K562 (cell line): ENCODE measurements around the gene FMNL3. TPM values are rescaled to one million over a fixed set of nuclear protein-coding genes. Genes with fewer than 3 reads are reported as not detected.
A peak's percentile ranks its signal among the peaks of the same experiment; 100 is the strongest.

Experiments
- ASH1L ChIP-seq: fragments of 450-650 bp; IDR thresholded peaks from 2 replicates; pipeline ENCODE4 v1.6.1; 2018; ENCODE audit warnings: borderline replicate concordance, mild to moderate bottlenecking, low read depth; ENCODE audit not compliant: partially characterized antibody
- BACH1 ChIP-seq: fragments of 200-800 bp; sonication (Bioruptor generic); IDR thresholded peaks from 2 replicates; pipeline ENCODE4 v1.6.1; 2016; ENCODE audit warnings: missing genetic modification characterization, missing compliant biosample characterization
- COPS2 ChIP-seq: fragments of 450-650 bp; conservative IDR thresholded peaks from 2 replicates; pipeline ENCODE4 v1.6.1; 2016; ENCODE audit warnings: mild to moderate bottlenecking, moderate library complexity
- CREB3 ChIP-seq: fragments of 450-650 bp; conservative IDR thresholded peaks from 2 replicates; pipeline ENCODE4 v1.6.1; 2016; ENCODE audit warnings: missing genetic modification characterization, low read depth, mild to moderate bottlenecking, missing compliant biosample characterization, moderate library complexity
- GABPA ChIP-seq: fragments of 200-800 bp; sonication (Bioruptor generic); conservative IDR thresholded peaks from 2 replicates; pipeline ENCODE4 v1.6.1; 2016; ENCODE audit warnings: low read depth, missing genetic modification characterization, missing compliant biosample characterization
- GTF2E2 ChIP-seq: fragments of 200-800 bp; sonication (Bioruptor generic); IDR thresholded peaks from 2 replicates; pipeline ENCODE4 v1.6.1; 2016; ENCODE audit warnings: missing genetic modification characterization, missing compliant biosample characterization
- HIVEP1 ChIP-seq: fragments of 250-450 bp; sonication (Bioruptor Pico); IDR thresholded peaks from 2 replicates; pipeline ENCODE4 v1.4.0; 2020; ENCODE audit warnings: mild to moderate bottlenecking
- HMBOX1 ChIP-seq: sonication (generic); IDR thresholded peaks from 2 replicates; pipeline ENCODE4 v1.6.1; 2016
- LEF1 ChIP-seq: fragments of 450-650 bp; IDR thresholded peaks from 2 replicates; pipeline ENCODE4 v1.6.1; 2016; ENCODE audit warnings: mild to moderate bottlenecking
- POLR2A ChIP-seq: fragments of 450-650 bp; conservative IDR thresholded peaks from 2 replicates; pipeline ENCODE4 v1.6.1; 2016
- PPARD ChIP-seq: fragments of 250-450 bp; sonication (Bioruptor Pico); IDR thresholded peaks from 2 replicates; pipeline ENCODE4 v1.8.0; 2022; ENCODE audit warnings: inconsistent platforms, mild to moderate bottlenecking, moderate library complexity
- REST ChIP-seq, 2 experiments: fragments of 450-650 bp; formaldehyde crosslinking in 1 of 2; IDR thresholded peaks; 2 replicates each; pipeline versions ENCODE4 v1.4.0 to v1.6.1; 2014 to 2020; ENCODE audit warnings: mild to moderate bottlenecking in 2 of 2, borderline replicate concordance in 1 of 2, low read depth in 1 of 2
- SMAD3 ChIP-seq: fragments of 450-650 bp; formaldehyde crosslinking; conservative IDR thresholded peaks from 2 replicates; pipeline ENCODE4 v1.4.0; 2020; ENCODE audit warnings: mild to moderate bottlenecking
- TAL1 ChIP-seq: fragments of 450-650 bp; IDR thresholded peaks from 2 replicates; pipeline ENCODE4 v1.6.1; 2016; ENCODE audit warnings: mild to moderate bottlenecking
- ZNF175 ChIP-seq: fragments of 200-800 bp; sonication (Bioruptor generic); IDR thresholded peaks from 2 replicates; pipeline ENCODE4 v1.6.1; 2016; ENCODE audit warnings: low read depth, mild to moderate bottlenecking, missing genetic modification characterization, missing compliant biosample characterization
- ZNF24 ChIP-seq: fragments of 450-650 bp; IDR thresholded peaks from 2 replicates; pipeline ENCODE4 v1.6.1; 2016
- polyA plus RNA-seq, 8 experiments: library from polyadenylated mRNA; depleted of rRNA in 4 of 8; stranded (reverse) in 5 of 8; unstranded in 3 of 8; fragments of >200 nt; fragmentation: Nextera tagmentation in 2 of 8; fragmentation: Illumina TruSeq in 1 of 8; extraction: Ambion mirVana in 2 of 8; extraction: Trizol in 1 of 8; gene quantifications; 2 replicates each; pipeline versions ENCODE4 v1.2.1 to v1.2.3, GENCODE V29; 2011 to 2014; ENCODE audit warnings: inconsistent platforms in 1 of 8, missing spikeins in 1 of 8
- total RNA-seq, 7 experiments: library from RNA; depleted of rRNA in 6 of 7; stranded (reverse); fragments of >200 nt in 6 of 7; fragmentation: Illumina TruSeq in 2 of 7; extraction: Trizol in 2 of 7; gene quantifications; 2 replicates each; pipeline versions ENCODE4 v1.2.1 to v1.2.3, GENCODE V29; 2011 to 2021; ENCODE audit warnings: low replicate concordance in 1 of 7
- TF ChIP-seq, protein P1 (sequence below): fragments of 450-650 bp; formaldehyde crosslinking; IDR thresholded peaks from 2 replicates; pipeline ENCODE4 v1.4.0; 2020; ENCODE audit warnings: mild to moderate bottlenecking, moderate library complexity

FMNL3 gene
- total and polyA plus RNA-seq, 9 of the 15 experiments (the other 6 are each of a cell fraction or from before 2014, with no cell fraction given) = 0.49 to 14.4 (median 6.8) TPM

- TF ChIP-seq REST (IDR thresholded peaks at IDR 0.05; ENCODE audit: borderline replicate concordance) (peak; percentile 93), REST (CRISPR knock-in tag; IDR thresholded peaks at IDR 0.05; ENCODE audit: low read depth) (no peak), BACH1 (tag) (peak; percentile 32; the same call in 1 of the 2 replicates), HIVEP1 (CRISPR knock-in tag) (0 out of 2 replicates have a peak, but pooled peaks have one; percentile 55), LEF1 (peak; percentile 84), POLR2A (peak; percentile 48), ASH1L (no peak), COPS2 (no peak), GTF2E2 (peak; percentile 37; the same call in 1 of the 2 replicates), GABPA (peak; percentile 91), ZNF175 (peak; percentile 85), CREB3 (tag) (no peak), TAL1 (no peak), HMBOX1 (no peak), SMAD3 (0 out of 2 replicates have a peak, but pooled peaks have one; percentile 35), ZNF24 (no peak), PPARD (CRISPR knock-in tag) (no peak)
- TF ChIP-seq, protein P1, sequence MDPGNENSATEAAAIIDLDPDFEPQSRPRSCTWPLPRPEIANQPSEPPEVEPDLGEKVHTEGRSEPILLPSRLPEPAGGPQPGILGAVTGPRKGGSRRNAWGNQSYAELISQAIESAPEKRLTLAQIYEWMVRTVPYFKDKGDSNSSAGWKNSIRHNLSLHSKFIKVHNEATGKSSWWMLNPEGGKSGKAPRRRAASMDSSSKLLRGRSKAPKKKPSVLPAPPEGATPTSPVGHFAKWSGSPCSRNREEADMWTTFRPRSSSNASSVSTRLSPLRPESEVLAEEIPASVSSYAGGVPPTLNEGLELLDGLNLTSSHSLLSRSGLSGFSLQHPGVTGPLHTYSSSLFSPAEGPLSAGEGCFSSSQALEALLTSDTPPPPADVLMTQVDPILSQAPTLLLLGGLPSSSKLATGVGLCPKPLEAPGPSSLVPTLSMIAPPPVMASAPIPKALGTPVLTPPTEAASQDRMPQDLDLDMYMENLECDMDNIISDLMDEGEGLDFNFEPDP (CRISPR knock-in tag) = no peak
Measured at GRCh38 chr12:49662998-49663843, 44.0 kb downstream of the FMNL3 start (continued).
